ENCODE results near the gene RGS7. TPM values are rescaled to one million over a fixed set of nuclear protein-coding genes. Genes with fewer than 3 reads are reported as not detected.

The RGS7 gene
- 1.6 to 2.4 TPM (median 1.9 TPM) in 3 replicates for total RNA-seq

- DNase-seq (ENCODE audit: low spot score in 2 of 2, unreplicated experiment in 2 of 2): peak; percentile 63 to 79
- Mint-ChIP-seq H3K9me3 (no peaks in the 10 kb centered on the region), H3K27me3 (ENCODE audit: low read depth) (peaks cover 74% of the 10 kb centered on the region), H3K27ac (no peak within 1 kb of the TSS), H3K36me3 (no peaks in the 10 kb centered on the region), H3K4me3 (peak within 1 kb of the TSS; percentile 75), H3K4me1 (peaks cover 8% of the 10 kb centered on the region)
- TF ChIP-seq CTCF (IDR thresholded peaks at IDR 0.05; ENCODE audit: unreplicated experiment): no peak
Measured at GRCh38 chr1:241356519-241357365, at the start of gene RGS7. RGS7 (minus strand) TSS chr1:241357205.

- H3K4me1 Mint-ChIP-seq: no peaks in the 10 kb centered on the region
- H3K4me3 Mint-ChIP-seq: no peak overlapping the region
- H3K27ac Mint-ChIP-seq: no peak overlapping the region
- H3K36me3 Mint-ChIP-seq: no peaks in the 10 kb centered on the region
- DNase-seq (ENCODE audit: low spot score in 2 of 2, unreplicated experiment in 2 of 2): no peak
- no peak for TF ChIP-seq CTCF (IDR thresholded peaks at IDR 0.05; ENCODE audit: unreplicated experiment)
- H3K9me3 Mint-ChIP-seq: no peaks in the 10 kb centered on the region
- peaks cover 4% of the 10 kb centered on the region for H3K27me3 Mint-ChIP-seq (ENCODE audit: low read depth)
Measured at GRCh38 chr1:241406421-241406820, 49.4 kb upstream of the RGS7 start.

GRCh38 chr1:241401156-241401555, 44.2 kb upstream of the RGS7 start:
- Mint-ChIP-seq H3K27me3 (ENCODE audit: low read depth) (peaks cover 1% of the 10 kb centered on the region), H3K27ac (no peak overlapping the region), H3K4me1 (no peaks in the 10 kb centered on the region), H3K36me3 (no peaks in the 10 kb centered on the region), H3K4me3 (no peak overlapping the region), H3K9me3 (peaks cover 2% of the 10 kb centered on the region)
- no peak for TF ChIP-seq CTCF (IDR thresholded peaks at IDR 0.05; ENCODE audit: unreplicated experiment)
- no peak for DNase-seq (ENCODE audit: low spot score in 2 of 2, unreplicated experiment in 2 of 2)

GRCh38 chr1:241396747-241397681, 40.0 kb upstream of the RGS7 start:
- no peak for DNase-seq (ENCODE audit: low spot score in 2 of 2, unreplicated experiment in 2 of 2)
- H3K9me3 Mint-ChIP-seq: peaks cover 3% of the 10 kb centered on the region

More at GRCh38 chr1:241396747-241397681, 40.0 kb upstream of the RGS7 start:
- Mint-ChIP-seq H3K27ac (no peak overlapping the region), H3K36me3 (no peaks in the 10 kb centered on the region), H3K27me3 (ENCODE audit: low read depth) (peaks cover 1% of the 10 kb centered on the region), H3K4me1 (no peaks in the 10 kb centered on the region), H3K4me3 (no peak overlapping the region)
- TF ChIP-seq CTCF (IDR thresholded peaks at IDR 0.05; ENCODE audit: unreplicated experiment): no peak

Measured in mesothelial cell of epicardium (in vitro differentiated cells).